OCI-LY7 (cell line): ENCODE data around the gene LPAR3. TPM values are rescaled to one million over a fixed set of nuclear protein-coding genes. Genes with fewer than 3 reads are reported as not detected.

Source experiments
- BruUV-seq: library from RNA; stranded (reverse); fragments of 400-500 nt; replicated peaks from 2 replicates; lab custom pipeline; 2021; lab: Mats Ljungman, UMichigan
- CTCF ChIA-PET: fragments of 300-600 bp; sonication (Branson Sonifier 250); formaldehyde crosslinking; loops from one replicate; lab custom pipeline; 2022; ENCODE audit warnings: antibody characterized with exemption; ENCODE audit not compliant: unreplicated experiment; lab: Charles Lee
- POLR2A ChIA-PET: fragments of 300-600 bp; sonication (Branson Sonifier 250); formaldehyde crosslinking; loops from one replicate; lab custom pipeline; 2022; ENCODE audit warnings: antibody characterized with exemption; lab: Charles Lee
- DNase-seq: peaks from one replicate; pipeline ENCODE4 v3.0.0-alpha.2; 2015; ENCODE audit warnings: low spot score
- H2AFZ ChIP-seq: fragments of 200-600 bp; sonication (generic), shearing (Covaris generic); 2 replicates; pipeline ENCODE4 v1.6.1; 2014; ENCODE audit warnings: mild to moderate bottlenecking, antibody characterized with exemption, low read length, moderate library complexity
- H3K27ac ChIP-seq: fragments of 200-600 bp; sonication (generic); 2 replicates; pipeline ENCODE4 v1.5.1; 2014; ENCODE audit warnings: mixed run types, low read depth, mild to moderate bottlenecking, moderate library complexity, low read length, inconsistent platforms; ENCODE audit not compliant: poor library complexity, severe bottlenecking
- H3K36me3 ChIP-seq: fragments of 200-600 bp; sonication (generic); 2 replicates; pipeline ENCODE4 v1.6.1; 2014; ENCODE audit warnings: mild to moderate bottlenecking, antibody characterized with exemption, low read length, moderate library complexity, mixed read lengths; ENCODE audit not compliant: insufficient read depth
- H3K4me1 ChIP-seq: fragments of 200-600 bp; sonication (generic); 2 replicates; pipeline ENCODE4 v1.5.1; 2014; ENCODE audit warnings: mild to moderate bottlenecking, low read length; ENCODE audit not compliant: insufficient read depth, poor library complexity, severe bottlenecking
- H3K4me2 ChIP-seq: fragments of 200-600 bp; sonication (generic); 2 replicates; pipeline ENCODE4 v1.6.1; 2014; ENCODE audit warnings: mild to moderate bottlenecking, low read length
- H3K4me3 ChIP-seq: fragments of 200-600 bp; sonication (generic); 2 replicates; pipeline ENCODE4 v1.5.1; 2014; ENCODE audit warnings: mild to moderate bottlenecking, low read depth, low read length; ENCODE audit not compliant: poor library complexity, severe bottlenecking
- H3K79me2 ChIP-seq: fragments of 200-600 bp; sonication (generic); 2 replicates; pipeline ENCODE4 v1.6.1; 2016; ENCODE audit warnings: low read depth, mild to moderate bottlenecking, low read length, moderate library complexity, mixed read lengths; ENCODE audit not compliant: insufficient read depth
- H3K9me2 ChIP-seq: fragments of 200-600 bp; sonication (generic); 2 replicates; pipeline ENCODE4 v1.6.1; 2016; ENCODE audit warnings: mild to moderate bottlenecking, low read length, mixed read lengths; ENCODE audit not compliant: insufficient read depth
- H3K9me3 ChIP-seq: fragments of 200-600 bp; sonication (generic); 2 replicates; pipeline ENCODE4 v1.6.1; 2014; ENCODE audit warnings: mild to moderate bottlenecking, mixed run types, low read length, mixed read lengths
- H4K20me1 ChIP-seq: fragments of 200-600 bp; sonication (generic); 2 replicates; pipeline ENCODE4 v1.6.1; 2014; ENCODE audit warnings: mild to moderate bottlenecking, antibody characterized with exemption, low read length, moderate library complexity, mixed read lengths; ENCODE audit not compliant: insufficient read depth
- EZH2phosphoT487 ChIP-seq: fragments of 200-600 bp; sonication (generic); IDR thresholded peaks from 2 replicates; pipeline ENCODE4 v1.6.1; 2018; ENCODE audit warnings: low read depth, borderline replicate concordance, mild to moderate bottlenecking, mixed run types, antibody characterized with exemption, low read length, moderate library complexity, mixed read lengths
- intact Hi-C: fragments of 100-400 bp; cut with micrococcal nuclease; formaldehyde crosslinking; loops from one replicate; pipeline ENCODE4 v1.10.0; 2022; ENCODE audit not compliant: unreplicated experiment
- total RNA-seq, 2 experiments: library from RNA; depleted of rRNA in 1 of 2; stranded (reverse); fragments of >200 nt in 1 of 2; shearing (Covaris generic) in 1 of 2; gene quantifications; 2 replicates each; pipeline ENCODE4 v1.2.3, GENCODE V29; 2014 to 2022
- TF ChIP-seq, protein P1 (sequence below): fragments of 200-600 bp; sonication (generic); conservative IDR thresholded peaks from 2 replicates; pipeline ENCODE4 v1.5.1; 2014; ENCODE audit warnings: mild to moderate bottlenecking, antibody characterized with exemption, low read length, moderate library complexity, mixed read lengths

Gene LPAR3
- total RNA-seq, 2 experiments from 2014 or later = not detected

DNA sequence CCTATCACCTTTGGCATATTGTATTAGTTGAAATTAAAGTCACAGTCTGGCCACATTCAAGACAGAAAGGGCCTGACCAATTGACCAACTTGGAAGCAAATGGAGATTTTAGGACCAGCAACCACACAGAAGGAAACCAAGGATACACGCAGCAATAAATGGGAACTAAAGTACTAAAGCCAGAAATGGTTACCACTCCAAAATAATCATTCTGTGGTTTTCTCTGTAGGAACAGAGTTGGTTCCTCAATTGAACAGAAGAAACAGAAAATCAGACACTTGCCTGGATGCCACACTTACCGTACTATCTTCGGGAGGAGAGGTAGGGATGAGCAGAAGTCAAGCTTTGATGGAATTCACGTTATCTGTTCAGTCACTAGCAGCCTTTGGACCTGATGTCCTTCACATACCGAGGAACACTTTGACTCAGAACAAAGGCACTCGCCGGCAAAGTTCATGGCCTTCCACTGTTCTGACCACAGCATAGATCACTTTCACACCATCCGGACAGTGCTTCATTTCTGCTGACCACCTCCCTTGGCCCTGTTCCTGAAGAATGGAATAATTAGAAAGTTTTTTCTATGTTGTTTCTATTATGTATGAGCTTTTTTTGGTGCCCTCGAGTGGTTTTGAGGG lies 96.9 kb downstream of the LPAR3 start:
- no peak overlapping the region for H3K4me3 ChIP-seq
- H3K79me2 ChIP-seq = no peaks in the 10 kb centered on the region
- TF ChIP-seq, protein P1, sequence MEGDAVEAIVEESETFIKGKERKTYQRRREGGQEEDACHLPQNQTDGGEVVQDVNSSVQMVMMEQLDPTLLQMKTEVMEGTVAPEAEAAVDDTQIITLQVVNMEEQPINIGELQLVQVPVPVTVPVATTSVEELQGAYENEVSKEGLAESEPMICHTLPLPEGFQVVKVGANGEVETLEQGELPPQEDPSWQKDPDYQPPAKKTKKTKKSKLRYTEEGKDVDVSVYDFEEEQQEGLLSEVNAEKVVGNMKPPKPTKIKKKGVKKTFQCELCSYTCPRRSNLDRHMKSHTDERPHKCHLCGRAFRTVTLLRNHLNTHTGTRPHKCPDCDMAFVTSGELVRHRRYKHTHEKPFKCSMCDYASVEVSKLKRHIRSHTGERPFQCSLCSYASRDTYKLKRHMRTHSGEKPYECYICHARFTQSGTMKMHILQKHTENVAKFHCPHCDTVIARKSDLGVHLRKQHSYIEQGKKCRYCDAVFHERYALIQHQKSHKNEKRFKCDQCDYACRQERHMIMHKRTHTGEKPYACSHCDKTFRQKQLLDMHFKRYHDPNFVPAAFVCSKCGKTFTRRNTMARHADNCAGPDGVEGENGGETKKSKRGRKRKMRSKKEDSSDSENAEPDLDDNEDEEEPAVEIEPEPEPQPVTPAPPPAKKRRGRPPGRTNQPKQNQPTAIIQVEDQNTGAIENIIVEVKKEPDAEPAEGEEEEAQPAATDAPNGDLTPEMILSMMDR = no peak
- TF ChIP-seq EZH2phosphoT487 = no peak
- no peaks in the 10 kb centered on the region for H3K4me1 ChIP-seq
- ChIA-PET CTCF (no interaction called here), POLR2A (interaction anchor here (0.8 kb wide), 1 partner anchor 32 kb away, joined by 3 read pairs; no protein-coding TSS in a partner anchor)
- no peak overlapping the region for H3K27ac ChIP-seq
- intact Hi-C loops = no loop called here
- H2AFZ ChIP-seq = no peak overlapping the region
- no peaks in the 10 kb centered on the region for H4K20me1 ChIP-seq
- H3K9me3 ChIP-seq = no peaks in the 10 kb centered on the region
- DNase-seq = no peak
- no TSS peak for BruUV-seq
- H3K36me3 ChIP-seq = no peaks in the 10 kb centered on the region
- no peak overlapping the region for H3K4me2 ChIP-seq
- no peaks in the 10 kb centered on the region for H3K9me2 ChIP-seq

DNA sequence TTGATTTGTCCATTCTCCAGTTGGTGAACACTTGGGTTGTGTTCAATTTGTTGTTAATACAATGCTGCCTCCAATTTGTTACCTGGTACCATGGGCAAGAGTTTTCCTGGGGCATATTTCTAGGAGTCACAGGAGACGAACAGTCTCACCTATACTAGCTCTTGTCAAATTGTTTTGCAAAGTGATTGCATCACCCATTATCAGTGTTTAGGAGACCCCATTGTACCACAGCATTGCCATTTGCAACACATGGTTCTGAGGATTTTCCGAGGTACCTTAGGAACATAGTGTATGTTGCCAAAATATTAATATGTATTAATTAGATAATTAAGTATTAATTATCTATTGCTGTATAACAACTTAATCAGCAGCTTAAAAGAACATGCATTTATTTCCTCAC lies 97.8 kb downstream of the LPAR3 start:
- BruUV-seq = no TSS peak
- no peak overlapping the region for H3K27ac ChIP-seq
- ChIA-PET POLR2A (interaction anchor here (0.5 kb wide), 1 partner anchor 421 kb away, joined by 3 read pairs; no protein-coding TSS in a partner anchor), CTCF (no interaction called here)
- H3K36me3 ChIP-seq = no peaks in the 10 kb centered on the region
- H3K9me2 ChIP-seq = no peaks in the 10 kb centered on the region
- intact Hi-C loops = no loop called here
- TF ChIP-seq EZH2phosphoT487 = no peak
- TF ChIP-seq, protein P1 = no peak
- no peaks in the 10 kb centered on the region for H3K79me2 ChIP-seq
- no peaks in the 10 kb centered on the region for H3K9me3 ChIP-seq
- H3K4me3 ChIP-seq = no peak overlapping the region
- H2AFZ ChIP-seq = no peak overlapping the region
- H3K4me1 ChIP-seq = no peaks in the 10 kb centered on the region
- H3K4me2 ChIP-seq = no peak overlapping the region
- no peak for DNase-seq
- H4K20me1 ChIP-seq = no peaks in the 10 kb centered on the region

GRCh38 chr1:84792421-84792820 lies 100.6 kb downstream of the LPAR3 start:
- Histone ChIP-seq H3K9me3 (no peaks in the 10 kb centered on the region), H3K36me3 (no peaks in the 10 kb centered on the region), H3K79me2 (no peaks in the 10 kb centered on the region), H3K4me3 (no peak overlapping the region), H3K9me2 (no peaks in the 10 kb centered on the region), H3K4me1 (no peaks in the 10 kb centered on the region), H2AFZ (no peak overlapping the region), H4K20me1 (no peaks in the 10 kb centered on the region), H3K4me2 (no peak overlapping the region), H3K27ac (no peak overlapping the region)
- DNase-seq = no peak
- POLR2A ChIA-PET = interaction anchor here (0.5 kb wide), 1 partner anchor 25 kb away, joined by 3 read pairs; no protein-coding TSS in a partner anchor
- intact Hi-C loops = no loop called here
- TF ChIP-seq, protein P1 = no peak
- TF ChIP-seq EZH2phosphoT487 = no peak
- CTCF ChIA-PET = no interaction called here
- BruUV-seq = no TSS peak
